ENCODE measurements around the gene SLC9A9. TPM values are rescaled to one million over a fixed set of nuclear protein-coding genes. Genes with fewer than 3 reads are reported as not detected.
A peak's percentile ranks its signal among the peaks of the same experiment; 100 is the strongest.

Gene SLC9A9
- total RNA-seq, 8 experiments from 2014 or later = 0.29 to 11.3 (median 5.9) TPM

GRCh38 chr3:143865302-143865701 lies 17.0 kb upstream of the SLC9A9 start:
- WGBS, 10 experiments = 0 to 88% (median 62%) methylated on average over 1 of the region's 1 CpG; no CpG with 5 or more reads in 3 of the 10 experiments

GRCh38 chr3:143859465-143860203 lies 11.4 kb upstream of the SLC9A9 start:
- Histone ChIP-seq H3K27ac (no peak overlapping the region), H3K4me3 (no peak overlapping the region), H3K4me1 (replicated peaks in 1 of 2) (no peaks in the 10 kb centered on the region)
- in situ Hi-C loops (cut with MboI; ENCODE audit: low pct_unique_long_range_greater_than_20kb in 2 of 9, low sequenced_read_pairs in 9 of 9, unreplicated experiment in 9 of 9) = no loop called here
- WGBS, 10 experiments = 34 to 97% (median 78%) methylated on average over 2 to 3 of the region's 3 CpGs; no CpG with 5 or more reads in 1 of the 10 experiments
- ATAC-seq (replicated peaks in 6 of 8) = no peak

More at GRCh38 chr3:143865302-143865701, 17.0 kb upstream of the SLC9A9 start:
- Histone ChIP-seq H3K27ac (no peak overlapping the region), H3K4me1 (replicated peaks in 1 of 2) (no peaks in the 10 kb centered on the region), H3K4me3 (no peak overlapping the region)
- peak in 5 of 8 experiments; percentile 37 to 84 (median 78) for ATAC-seq (replicated peaks in 6 of 8)
- in situ Hi-C loops (cut with MboI; ENCODE audit: low pct_unique_long_range_greater_than_20kb in 2 of 9, low sequenced_read_pairs in 9 of 9, unreplicated experiment in 9 of 9) = no loop called here

GRCh38 chr3:143856252-143856970 lies 8.1 kb upstream of the SLC9A9 start:
- in situ Hi-C loops (cut with MboI; ENCODE audit: low pct_unique_long_range_greater_than_20kb in 2 of 9, low sequenced_read_pairs in 9 of 9, unreplicated experiment in 9 of 9) = no loop called here
- Histone ChIP-seq H3K27ac (no peak overlapping the region), H3K4me1 (replicated peaks in 1 of 2) (no peaks in the 10 kb centered on the region), H3K4me3 (no peak overlapping the region)
- no peak for ATAC-seq (replicated peaks in 6 of 8)
- 43 to 96% (median 84%) methylated on average over 4 to 8 of the region's 9 CpGs for WGBS, 10 experiments

GRCh38 chr3:143855183-143855582 lies 6.9 kb upstream of the SLC9A9 start:
- in situ Hi-C loops (cut with MboI; ENCODE audit: low pct_unique_long_range_greater_than_20kb in 2 of 9, low sequenced_read_pairs in 9 of 9, unreplicated experiment in 9 of 9) = no loop called here
- no peak overlapping the region for H3K4me3 ChIP-seq
- WGBS, 10 experiments = 79 to 100% (median 95%) methylated on average over 1 to 3 of the region's 3 CpGs; no CpG with 5 or more reads in 7 of the 10 experiments
- no peaks in the 10 kb centered on the region for H3K4me1 ChIP-seq (replicated peaks in 1 of 2)
- ATAC-seq (replicated peaks in 6 of 8) = no peak
- H3K27ac ChIP-seq = no peak overlapping the region

- Histone ChIP-seq H3K4me3 (no peak overlapping the region), H3K27ac (no peak overlapping the region), H3K4me1 (replicated peaks in 1 of 2) (peaks cover 2 to 6% of the 10 kb centered on the region in 2 donors)
- 91 to 100% (median 100%) methylated on average over 1 to 4 of the region's 5 CpGs; no CpG with 5 or more reads in 2 of the 10 experiments for WGBS, 10 experiments
- in situ Hi-C loops (cut with MboI; ENCODE audit: low pct_unique_long_range_greater_than_20kb in 2 of 9, low sequenced_read_pairs in 9 of 9, unreplicated experiment in 9 of 9) = no loop called here
- ATAC-seq (replicated peaks in 6 of 8) = peak in 1 of 8 experiments; percentile 26
Observed at GRCh38 chr3:143851331-143852017, 3.2 kb upstream of the SLC9A9 start.

- no peak overlapping the region for H3K4me3 ChIP-seq
- ATAC-seq (replicated peaks in 6 of 8) = no peak
- peaks cover 2 to 6% of the 10 kb centered on the region in 2 donors for H3K4me1 ChIP-seq (replicated peaks in 1 of 2)
- in situ Hi-C loops (cut with MboI; ENCODE audit: low pct_unique_long_range_greater_than_20kb in 2 of 9, low sequenced_read_pairs in 9 of 9, unreplicated experiment in 9 of 9) = no loop called here
- no peak overlapping the region for H3K27ac ChIP-seq
Observed at GRCh38 chr3:143850877-143851276, 2.6 kb upstream of the SLC9A9 start.

- Histone ChIP-seq H3K4me3 (no peak overlapping the region), H3K4me1 (replicated peaks in 1 of 2) (peaks cover 2 to 6% of the 10 kb centered on the region in 2 donors), H3K27ac (no peak overlapping the region)
- in situ Hi-C loops (cut with MboI; ENCODE audit: low pct_unique_long_range_greater_than_20kb in 2 of 9, low sequenced_read_pairs in 9 of 9, unreplicated experiment in 9 of 9) = no loop called here
- peak in 2 of 8 experiments; percentile 44 to 64 for ATAC-seq (replicated peaks in 6 of 8)
- 13 to 100% (median 53%) methylated on average over 1 to 4 of the region's 4 CpGs for WGBS, 10 experiments
Observed at GRCh38 chr3:143849854-143850549, 1.7 kb upstream of the SLC9A9 start.

GRCh38 chr3:143848704-143849103 lies 436 bp upstream of the SLC9A9 start:
- Histone ChIP-seq H3K4me3 (peak overlapping the region in 1 of 5 donors; percentile 51), H3K27ac (no peak overlapping the region), H3K4me1 (replicated peaks in 1 of 2) (peaks cover 2 to 11% of the 10 kb centered on the region in 2 donors)
- in situ Hi-C loops (cut with MboI; ENCODE audit: low pct_unique_long_range_greater_than_20kb in 2 of 9, low sequenced_read_pairs in 9 of 9, unreplicated experiment in 9 of 9) = no loop called here
- 0 to 100% (median 57%) methylated on average over 1 to 2 of the region's 2 CpGs; no CpG with 5 or more reads in 1 of the 10 experiments for WGBS, 10 experiments
- no peak for ATAC-seq (replicated peaks in 6 of 8)

GRCh38 chr3:143843587-143843986 lies 4.7 kb downstream of the SLC9A9 start:
- Histone ChIP-seq H3K27ac (no peak overlapping the region), H3K4me3 (no peak overlapping the region), H3K4me1 (replicated peaks in 1 of 2) (peaks cover 8 to 22% of the 10 kb centered on the region in 2 donors)
- 33 to 100% (median 70%) methylated on average over 1 to 2 of the region's 2 CpGs; no CpG with 5 or more reads in 1 of the 10 experiments for WGBS, 10 experiments
- peak in 2 of 8 experiments; percentile 45 to 74 for ATAC-seq (replicated peaks in 6 of 8)
- in situ Hi-C loops (cut with MboI; ENCODE audit: low pct_unique_long_range_greater_than_20kb in 2 of 9, low sequenced_read_pairs in 9 of 9, unreplicated experiment in 9 of 9) = no loop called here

- H3K4me1 ChIP-seq (replicated peaks in 1 of 2) = peaks cover 6 to 16% of the 10 kb centered on the region in 2 donors
- H3K27ac ChIP-seq = no peak overlapping the region
- peak in 1 of 8 experiments; percentile 14 for ATAC-seq (replicated peaks in 6 of 8)
- in situ Hi-C loops (cut with MboI; ENCODE audit: low pct_unique_long_range_greater_than_20kb in 2 of 9, low sequenced_read_pairs in 9 of 9, unreplicated experiment in 9 of 9) = no loop called here
- 46 to 100% (median 87%) methylated on average over 1 to 4 of the region's 4 CpGs; no CpG with 5 or more reads in 1 of the 10 experiments for WGBS, 10 experiments
- no peak overlapping the region for H3K4me3 ChIP-seq
Observed at GRCh38 chr3:143840636-143841035, 7.6 kb downstream of the SLC9A9 start.

GRCh38 chr3:143839980-143840379 lies 8.3 kb downstream of the SLC9A9 start:
- WGBS, 10 experiments = 0 to 57% (median 48%) methylated on average over 1 to 2 of the region's 2 CpGs; no CpG with 5 or more reads in 2 of the 10 experiments
- Histone ChIP-seq H3K4me3 (no peak overlapping the region), H3K4me1 (replicated peaks in 1 of 2) (peaks cover 6 to 16% of the 10 kb centered on the region in 2 donors), H3K27ac (no peak overlapping the region)
- peak in 3 of 8 experiments; percentile 65 to 90 (median 68) for ATAC-seq (replicated peaks in 6 of 8)
- in situ Hi-C loops (cut with MboI; ENCODE audit: low pct_unique_long_range_greater_than_20kb in 2 of 9, low sequenced_read_pairs in 9 of 9, unreplicated experiment in 9 of 9) = no loop called here

- in situ Hi-C loops (cut with MboI; ENCODE audit: low pct_unique_long_range_greater_than_20kb in 2 of 9, low sequenced_read_pairs in 9 of 9, unreplicated experiment in 9 of 9) = no loop called here
- Histone ChIP-seq H3K4me3 (no peak overlapping the region), H3K27ac (no peak overlapping the region), H3K4me1 (replicated peaks in 1 of 2) (peaks cover 0 to 3% of the 10 kb centered on the region in 2 donors)
- no peak for ATAC-seq (replicated peaks in 6 of 8)
- WGBS, 10 experiments = 67 to 100% (median 100%) methylated on average over 1 of the region's 1 CpG; no CpG with 5 or more reads in 5 of the 10 experiments
Observed at GRCh38 chr3:143837076-143837475, 11.2 kb downstream of the SLC9A9 start.

Data from motor neuron (in vitro differentiated cells).